Ishikawa (cell line): Measurements from ENCODE around the gene ANKRD31.

ENCODE experiments used
- CEBPB ChIP-seq: IDR thresholded peaks from 2 replicates; pipeline ENCODE4 v1.6.1; 2012
- EGR1 ChIP-seq: IDR thresholded peaks from 2 replicates; pipeline ENCODE4 v1.6.1; 2012
- EP300 ChIP-seq: IDR thresholded peaks from 2 replicates; pipeline ENCODE4 v1.6.1; 2012; ENCODE audit warnings: borderline replicate concordance
- FOXM1 ChIP-seq: IDR thresholded peaks from 2 replicates; pipeline ENCODE4 v1.6.1; 2012; ENCODE audit warnings: low read depth, borderline replicate concordance
- MAX ChIP-seq: IDR thresholded peaks from 2 replicates; pipeline ENCODE4 v1.6.1; 2012
- NFIC ChIP-seq: IDR thresholded peaks from 2 replicates; pipeline ENCODE4 v1.6.1; 2012
- RAD21 ChIP-seq: IDR thresholded peaks from 2 replicates; pipeline ENCODE4 v1.6.1; 2012; ENCODE audit warnings: low read depth
- REST ChIP-seq: IDR thresholded peaks from 2 replicates; pipeline ENCODE4 v1.6.1; 2012; ENCODE audit warnings: low read depth, mild to moderate bottlenecking
- TAF1 ChIP-seq: IDR thresholded peaks from 2 replicates; pipeline ENCODE4 v1.6.1; 2012; ENCODE audit warnings: low read depth, mild to moderate bottlenecking
- TCF12 ChIP-seq: IDR thresholded peaks from 2 replicates; pipeline ENCODE4 v1.6.1; 2012; ENCODE audit warnings: low read depth
- TEAD4 ChIP-seq: IDR thresholded peaks from 2 replicates; pipeline ENCODE4 v1.6.1; 2012
- USF1 ChIP-seq: IDR thresholded peaks from 2 replicates; pipeline ENCODE4 v1.6.1; 2012
- YY1 ChIP-seq: IDR thresholded peaks from 2 replicates; pipeline ENCODE4 v1.6.1; 2012; ENCODE audit warnings: low read depth
- ZBTB7A ChIP-seq: IDR thresholded peaks from 2 replicates; pipeline ENCODE4 v1.6.1; 2012; ENCODE audit warnings: low read depth

GRCh38 chr5:75142566-75143136 is 94.0 kb downstream of the ANKRD31 start:
- TF ChIP-seq TAF1 = no peak
- no peak for TF ChIP-seq NFIC
- no peak for TF ChIP-seq YY1
- TF ChIP-seq RAD21 = no peak
- no peak for TF ChIP-seq MAX
- no peak for TF ChIP-seq FOXM1
- no peak for TF ChIP-seq EP300
- TF ChIP-seq ZBTB7A = no peak
- no peak for TF ChIP-seq REST
- no peak for TF ChIP-seq TCF12
- no peak for TF ChIP-seq TEAD4
- TF ChIP-seq USF1 = no peak
- TF ChIP-seq EGR1 = no peak
- TF ChIP-seq CEBPB = no peak
